GM12872 (cell line): ENCODE measurements around the gene SLC24A4.

Experiments used
- CTCF ChIP-seq: IDR thresholded peaks from 3 replicates; pipeline ENCODE4 v1.5.1; 2011; ENCODE audit warnings: low read depth, mild to moderate bottlenecking, low read length, moderate library complexity; ENCODE audit not compliant: insufficient read depth

SLC24A4 gene

GRCh38 chr14:92519246-92520101 lies 196.5 kb downstream of the SLC24A4 start:
- TF ChIP-seq CTCF, result no peak

GRCh38 chr14:92520102-92521057 lies 197.4 kb downstream of the SLC24A4 start:
- no peak for TF ChIP-seq CTCF

- TF ChIP-seq CTCF, result no peak
Observed at GRCh38 chr14:92521058-92521415, 198.1 kb downstream of the SLC24A4 start.

GRCh38 chr14:92523752-92524151 lies 200.8 kb downstream of the SLC24A4 start:
- no peak for TF ChIP-seq CTCF

GRCh38 chr14:92524602-92525185 lies 201.7 kb downstream of the SLC24A4 start:
- TF ChIP-seq CTCF, result no peak

- TF ChIP-seq CTCF, result no peak
Observed at GRCh38 chr14:92525322-92526095, 202.5 kb downstream of the SLC24A4 start.
